GM19035 (cell line): ENCODE measurements around the gene ZNF182.
"Not testable (repeated sequence)": the region's sequence is repeated elsewhere in the genome, so short reads cannot be mapped to it uniquely, and the experiment has no call there.

Experiments used
- ATAC-seq: cut with Tn5 transposase; IDR thresholded peaks from one replicate; pipeline ENCODE4 v1.9.1; 2021; ENCODE audit not compliant: unreplicated experiment

Gene ZNF182

DNA sequence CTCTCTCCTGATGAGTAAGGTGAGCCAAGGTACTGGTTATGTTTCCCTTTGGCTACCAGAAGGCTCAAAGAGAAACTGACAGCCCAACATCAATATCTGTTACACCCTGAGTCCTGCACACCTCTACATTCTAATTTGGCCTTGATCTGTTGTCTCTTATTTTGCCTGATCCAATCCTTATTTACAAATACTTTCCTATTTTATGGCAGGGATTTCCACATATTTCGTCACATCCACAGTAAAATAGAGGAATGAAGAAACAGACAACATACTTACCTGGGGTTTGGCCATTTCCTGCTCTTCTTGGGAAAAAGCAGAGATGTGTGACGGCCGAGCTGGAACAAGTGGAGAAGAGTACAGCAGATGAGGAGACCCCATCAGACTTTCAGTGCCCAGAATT lies 1.5 kb downstream of the ZNF182 start:
- no peak for ATAC-seq

DNA sequence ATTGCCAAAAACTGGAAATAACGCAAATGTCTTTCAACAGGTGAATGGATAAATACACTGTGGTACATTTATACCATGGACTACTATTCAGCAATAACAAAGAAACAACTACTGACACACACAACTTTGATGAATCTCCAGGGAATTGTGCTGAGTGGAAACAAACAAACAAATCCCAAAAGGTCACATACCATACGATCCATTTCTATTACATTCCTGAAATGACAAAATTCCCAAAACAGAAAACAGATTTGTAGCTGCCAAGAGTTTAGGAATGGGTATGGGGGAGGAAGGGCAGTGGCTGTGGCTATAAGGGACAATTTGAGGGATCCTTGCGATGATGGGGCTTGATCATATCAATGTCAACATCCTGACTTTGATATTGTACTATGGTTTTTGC lies 2.5 kb downstream of the ZNF182 start:
- ATAC-seq: no peak

DNA sequence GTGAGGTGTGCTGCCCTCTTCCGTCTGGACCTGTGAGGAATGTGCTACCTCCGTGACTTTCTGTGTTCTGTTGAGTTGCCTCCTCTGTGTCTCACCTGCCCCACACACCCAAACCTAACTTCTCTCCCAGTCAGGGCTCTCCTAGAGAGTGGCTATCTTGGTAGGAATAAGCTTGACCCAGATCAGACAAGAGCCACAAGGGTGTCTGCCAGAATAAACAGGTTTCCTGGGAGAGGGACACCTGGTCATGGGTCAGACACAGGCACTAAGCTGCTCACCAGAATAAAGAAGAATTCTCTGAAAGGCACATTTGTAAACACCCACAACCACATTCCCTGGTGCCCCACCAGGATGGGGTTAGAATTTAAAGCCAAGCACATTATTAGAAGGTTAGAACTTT lies 11.1 kb downstream of the ZNF182 start:
- ATAC-seq: no peak

DNA sequence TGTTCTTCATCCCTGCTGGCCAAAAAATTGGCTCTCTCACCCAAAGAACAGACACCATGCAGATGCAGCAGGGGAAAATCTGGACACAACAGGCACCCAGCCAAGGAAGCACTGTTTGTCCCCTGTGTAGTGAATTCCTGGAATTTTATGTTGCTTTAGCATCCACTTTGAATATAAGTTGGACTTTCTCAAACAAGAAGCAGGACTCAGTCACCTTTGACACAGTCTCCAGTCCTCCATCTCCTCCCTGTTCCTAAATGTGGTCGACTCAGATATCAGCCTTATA lies 11.8 kb downstream of the ZNF182 start:
- ATAC-seq: no peak

DNA sequence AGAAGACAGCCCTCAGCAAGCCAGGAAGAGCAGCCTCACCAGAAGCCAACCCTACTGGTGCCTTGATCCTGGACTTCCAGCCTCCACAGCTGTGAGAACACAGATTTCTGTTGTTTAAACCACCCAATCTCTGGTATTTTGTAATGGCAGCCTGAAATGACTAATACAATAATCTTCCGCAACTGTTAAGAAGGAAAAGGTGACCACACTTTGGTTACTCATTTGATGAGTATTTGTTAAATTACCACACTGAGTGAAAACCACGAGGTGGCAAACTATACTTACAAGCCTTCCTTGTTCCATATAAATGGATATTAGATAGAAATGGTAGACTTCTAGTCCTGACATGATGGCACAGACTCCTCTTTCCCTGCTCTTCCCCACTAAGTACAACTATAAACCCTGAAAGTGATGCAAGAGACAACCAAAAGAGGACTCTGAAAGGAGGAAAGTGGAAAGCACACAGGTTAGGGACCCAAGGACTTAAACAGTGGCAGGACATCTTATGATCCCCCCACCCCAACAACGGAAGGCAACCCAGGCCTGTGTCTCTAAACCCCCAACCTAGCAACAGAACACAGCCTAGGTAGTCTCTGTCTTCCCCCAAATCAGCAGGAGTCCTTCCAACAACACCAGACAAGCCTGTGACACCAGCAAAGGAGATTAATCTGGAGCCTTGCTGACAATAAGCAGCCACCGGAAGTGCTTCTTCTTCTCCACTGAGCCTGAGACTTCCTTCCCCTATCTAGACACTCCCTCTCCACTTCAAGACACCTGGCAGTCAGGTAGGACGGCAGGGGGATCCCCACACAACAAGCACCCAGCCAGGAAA lies 12.3 kb downstream of the ZNF182 start:
- ATAC-seq: no peak

DNA sequence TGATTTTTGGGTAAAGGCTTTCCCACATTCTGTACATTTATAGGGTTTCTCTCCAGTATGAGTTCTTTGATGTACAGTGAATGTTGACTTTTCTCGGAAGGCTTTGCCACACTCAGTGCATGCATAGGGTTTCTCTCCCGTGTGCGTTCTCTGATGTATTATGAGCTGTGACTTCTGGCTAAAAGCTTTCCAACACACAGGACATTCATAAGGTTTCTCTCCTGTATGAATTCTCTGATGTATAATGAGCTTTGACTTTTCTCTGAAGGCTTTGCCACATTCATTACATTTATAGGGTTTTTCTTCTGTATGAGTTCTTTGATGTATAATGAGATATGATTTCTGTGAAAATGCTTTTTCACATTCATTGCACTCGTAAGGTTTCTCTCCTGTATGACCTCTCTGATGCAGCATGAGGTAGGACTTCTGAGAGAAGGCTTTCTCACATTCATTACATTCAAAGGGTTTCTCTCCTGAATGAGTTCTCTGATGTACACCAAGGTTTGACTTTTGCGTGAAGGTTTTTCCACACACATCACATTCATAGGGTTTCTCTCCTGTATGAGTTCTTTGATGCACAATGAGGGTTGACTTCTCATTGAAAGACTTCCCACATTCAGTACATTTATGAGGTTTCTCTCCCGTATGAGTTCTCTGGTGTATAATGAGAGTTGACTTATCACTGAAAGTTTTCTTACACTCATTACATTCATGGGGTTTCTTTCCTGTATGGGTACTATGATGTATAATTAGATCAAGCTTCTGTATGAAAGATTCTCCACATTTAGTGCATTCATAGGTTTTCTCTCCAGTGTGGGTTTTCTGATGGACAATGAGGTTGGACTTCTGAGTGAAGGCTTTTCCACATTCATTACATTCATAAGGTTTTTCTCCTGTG lies 27.3 kb downstream of the ZNF182 start:
- ATAC-seq: no peak

DNA sequence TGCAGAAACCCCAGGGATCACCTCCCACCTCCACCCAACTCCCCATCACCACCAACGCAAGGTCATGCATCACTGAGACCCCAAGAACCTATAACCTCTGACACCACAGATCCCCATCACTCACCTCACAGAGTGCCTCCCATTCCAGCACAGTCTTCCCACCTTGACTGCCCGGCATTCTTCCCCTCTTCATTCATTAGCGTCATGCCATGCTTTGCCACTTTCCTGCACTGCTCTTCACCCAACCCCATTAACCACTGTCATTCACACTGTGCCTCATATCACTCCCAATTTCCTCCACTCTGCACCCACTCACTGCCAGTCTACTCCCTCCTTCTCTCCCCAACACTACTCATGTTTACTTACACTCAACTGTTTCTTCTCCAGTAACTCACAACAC lies 30.6 kb downstream of the ZNF182 start:
- ATAC-seq: no peak

DNA sequence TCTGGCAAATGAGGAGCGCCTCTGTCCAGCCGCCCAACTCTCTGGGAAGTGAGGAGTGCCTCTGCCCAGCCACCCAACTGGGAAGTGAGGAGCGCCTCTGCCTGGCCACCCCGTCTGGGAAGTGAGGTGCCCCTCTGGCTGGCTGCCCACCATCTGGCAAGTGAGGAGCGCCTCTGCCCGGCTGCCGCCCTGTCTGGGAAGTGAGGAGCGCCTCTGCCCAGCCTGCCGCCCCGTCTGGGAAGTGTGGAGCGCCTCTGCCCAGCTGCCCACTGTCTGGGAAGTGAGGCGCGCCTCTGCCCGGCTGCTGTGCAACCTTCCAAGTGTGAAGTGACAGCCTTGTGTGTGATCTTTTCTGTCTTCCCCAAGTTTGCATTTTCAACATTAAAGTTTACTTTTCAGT lies 38.3 kb downstream of the ZNF182 start:
- not testable (repeated sequence) for ATAC-seq

DNA sequence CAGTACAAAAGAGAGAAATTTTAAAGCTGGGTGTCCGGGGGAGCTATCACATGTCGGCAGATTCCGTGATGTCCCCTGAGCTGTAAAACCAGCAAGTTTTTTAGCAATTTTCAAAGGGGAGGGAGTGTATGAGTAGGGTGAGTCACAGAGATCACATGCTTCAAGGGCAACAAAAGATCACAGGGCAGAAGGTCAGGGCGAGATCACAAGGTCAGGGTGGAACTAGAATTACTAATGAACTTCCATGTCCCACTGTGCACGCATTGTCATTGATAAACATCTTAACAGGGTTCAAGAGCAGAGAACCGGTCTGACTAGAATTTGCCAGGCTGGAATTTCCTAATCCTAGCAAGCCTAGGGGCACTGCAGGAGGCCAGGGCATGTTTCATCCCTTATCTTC lies 42.0 kb downstream of the ZNF182 start:
- ATAC-seq: not testable (repeated sequence)

DNA sequence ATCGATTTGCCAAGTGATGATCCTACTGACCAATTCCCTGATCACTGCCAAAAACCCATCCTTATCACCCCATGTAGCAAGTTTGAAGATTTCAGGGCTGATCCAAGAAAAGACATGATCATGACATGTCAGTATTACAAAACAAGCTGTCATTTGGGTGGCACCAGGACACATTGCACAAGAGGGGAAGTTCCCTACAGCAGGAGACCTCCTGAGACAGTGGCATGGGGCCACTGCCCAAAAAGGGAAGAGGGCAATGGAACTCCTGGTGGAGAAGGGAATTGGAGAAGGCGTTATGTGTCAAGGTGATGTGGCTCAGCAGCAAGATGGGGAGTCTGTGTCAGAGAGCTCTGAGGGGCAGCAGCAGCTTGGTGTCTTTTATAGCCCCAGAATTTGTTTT lies 43.4 kb downstream of the ZNF182 start:
- ATAC-seq: no peak

DNA sequence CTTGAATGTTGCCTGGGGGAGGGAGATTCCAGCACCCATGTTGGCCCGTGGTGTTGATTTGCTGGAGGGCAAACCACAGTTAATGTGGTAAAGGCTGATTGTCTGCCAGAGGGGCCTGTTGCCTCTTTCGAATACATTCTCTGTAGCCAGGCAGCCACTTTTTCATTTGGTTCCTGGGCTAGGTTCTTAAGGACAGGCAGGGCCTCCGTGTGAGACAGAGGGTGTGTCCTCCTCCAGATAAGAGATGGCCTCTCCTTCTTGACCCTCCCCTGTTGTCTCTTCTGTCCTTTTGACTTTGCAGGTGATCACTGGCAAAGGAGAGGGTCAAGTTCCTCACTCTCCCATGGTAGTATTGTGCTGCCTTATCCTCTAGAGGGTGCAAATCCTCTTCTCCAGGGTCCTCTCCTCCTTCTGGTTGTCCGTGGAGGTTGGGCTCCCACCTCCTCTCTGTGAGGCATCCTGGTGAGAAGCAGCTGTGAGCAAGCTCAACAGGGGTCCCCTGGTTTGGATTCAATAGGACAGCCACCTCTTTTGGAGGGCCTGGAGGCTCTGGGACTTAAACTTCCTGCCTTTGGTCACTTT lies 44.9 kb downstream of the ZNF182 start:
- ATAC-seq: no peak

DNA sequence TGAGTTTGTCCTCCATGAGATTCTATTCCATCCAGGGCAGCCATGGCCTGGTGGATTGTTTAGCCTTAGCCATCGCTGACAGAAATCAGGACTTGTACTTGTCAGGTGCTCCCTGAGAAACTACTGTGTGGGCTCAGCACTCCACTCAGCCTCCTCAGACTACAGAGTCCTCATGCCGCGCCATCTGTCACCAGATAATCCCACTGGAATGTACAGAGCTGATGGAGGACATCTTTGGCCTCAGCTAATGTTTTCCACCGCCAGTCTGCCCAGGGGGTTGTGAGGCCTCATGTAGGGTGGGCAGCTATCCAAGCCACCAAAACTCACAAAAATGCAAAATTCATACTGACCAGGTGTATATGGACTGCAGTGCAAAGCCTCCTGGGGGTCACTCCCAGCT lies 45.6 kb downstream of the ZNF182 start:
- not testable (repeated sequence) for ATAC-seq

DNA sequence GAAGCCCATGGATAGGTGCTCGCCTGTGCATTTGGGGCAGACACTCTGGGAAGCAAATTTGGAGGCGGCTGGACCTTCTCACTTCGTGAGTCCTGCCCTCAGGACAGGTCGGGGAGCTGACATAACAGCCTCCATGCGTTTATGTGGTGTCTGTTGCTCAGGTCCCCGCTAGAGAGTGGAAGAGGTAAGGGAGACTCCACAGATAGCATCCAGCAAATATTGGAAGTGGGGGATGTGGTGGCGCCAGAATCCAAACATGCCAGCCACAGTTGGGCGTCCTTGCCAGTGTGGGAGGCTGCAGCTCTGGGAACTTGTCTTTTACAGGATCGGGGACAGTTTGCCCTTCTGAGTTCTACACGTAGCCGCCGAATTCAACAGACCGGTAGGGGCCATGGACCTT lies 47.8 kb downstream of the ZNF182 start:
- ATAC-seq: no peak

DNA sequence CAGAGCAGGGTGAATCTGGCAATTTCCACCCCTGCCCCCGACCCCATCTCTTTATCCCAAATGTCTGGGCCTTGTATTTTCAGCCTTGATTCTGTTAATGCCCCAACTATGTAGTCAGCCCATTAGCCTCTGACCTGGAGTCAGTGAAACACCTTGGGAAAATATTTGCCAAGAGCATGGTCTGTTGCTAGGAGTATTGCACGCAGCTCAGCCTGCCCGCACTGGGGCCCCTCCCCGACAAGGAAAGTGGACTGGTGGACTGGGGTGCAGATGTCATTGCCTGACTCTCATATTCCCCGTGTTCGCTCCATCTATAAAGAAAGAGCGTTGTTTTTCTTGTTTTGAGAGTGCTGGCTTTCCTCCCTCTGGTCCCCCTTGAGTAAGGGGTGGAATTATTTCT lies 48.5 kb downstream of the ZNF182 start:
- ATAC-seq: not testable (repeated sequence)

DNA sequence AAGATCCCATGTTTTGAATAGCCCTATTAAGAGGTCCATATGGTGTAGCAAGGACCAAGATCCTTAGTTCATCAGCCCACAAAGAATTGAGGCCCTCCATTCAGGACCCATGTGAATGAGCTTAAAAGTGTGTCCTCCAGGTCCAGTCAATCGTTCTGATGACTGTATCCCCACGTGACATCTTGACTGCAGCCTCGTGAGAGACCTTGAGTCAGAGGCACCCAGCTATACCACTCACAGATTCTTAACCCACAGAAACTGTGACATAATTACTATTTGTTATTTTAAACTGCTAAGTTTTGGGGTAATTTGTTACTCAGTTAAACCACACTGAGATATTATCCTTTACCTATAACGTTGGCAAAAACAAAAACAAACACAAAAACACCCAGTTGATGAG lies 62.4 kb downstream of the ZNF182 start:
- ATAC-seq: no peak

DNA sequence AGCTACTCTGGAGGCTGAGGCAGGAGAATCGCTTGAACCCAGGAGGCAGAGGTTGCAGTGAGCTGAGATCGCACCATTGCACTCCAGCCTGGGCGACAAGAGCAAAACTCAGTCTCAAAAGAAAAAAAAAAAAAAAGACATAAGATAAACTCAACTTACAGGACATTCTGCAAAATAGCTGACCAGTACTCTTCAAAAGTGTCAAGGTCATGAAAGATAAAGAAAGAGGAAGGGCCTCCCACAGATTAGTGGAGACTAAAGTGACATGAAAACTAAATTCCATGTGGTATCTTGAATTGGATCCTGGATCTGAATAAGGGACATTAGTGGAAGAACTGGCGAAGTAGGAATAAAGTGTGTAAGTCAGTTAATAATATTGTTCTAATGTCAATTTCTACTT lies 63.3 kb downstream of the ZNF182 start:
- ATAC-seq: no peak

DNA sequence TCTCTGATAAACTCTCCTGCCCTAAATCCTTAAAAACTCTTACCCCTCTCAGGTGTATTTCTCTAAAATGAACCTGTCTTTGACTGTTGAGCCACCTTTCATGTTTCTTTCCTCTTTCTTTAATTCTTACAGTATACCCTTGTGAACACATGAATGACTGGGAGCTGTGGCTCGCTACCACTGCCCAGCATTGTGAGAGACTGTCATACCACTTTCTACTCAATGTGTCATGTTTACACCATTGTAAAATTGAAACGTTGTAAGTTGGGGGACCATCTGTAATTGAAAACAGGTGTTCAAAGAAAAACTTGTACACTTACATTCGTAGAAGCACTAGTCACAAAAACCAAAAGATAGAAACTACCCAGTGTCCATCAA lies 66.9 kb downstream of the ZNF182 start:
- no peak for ATAC-seq

DNA sequence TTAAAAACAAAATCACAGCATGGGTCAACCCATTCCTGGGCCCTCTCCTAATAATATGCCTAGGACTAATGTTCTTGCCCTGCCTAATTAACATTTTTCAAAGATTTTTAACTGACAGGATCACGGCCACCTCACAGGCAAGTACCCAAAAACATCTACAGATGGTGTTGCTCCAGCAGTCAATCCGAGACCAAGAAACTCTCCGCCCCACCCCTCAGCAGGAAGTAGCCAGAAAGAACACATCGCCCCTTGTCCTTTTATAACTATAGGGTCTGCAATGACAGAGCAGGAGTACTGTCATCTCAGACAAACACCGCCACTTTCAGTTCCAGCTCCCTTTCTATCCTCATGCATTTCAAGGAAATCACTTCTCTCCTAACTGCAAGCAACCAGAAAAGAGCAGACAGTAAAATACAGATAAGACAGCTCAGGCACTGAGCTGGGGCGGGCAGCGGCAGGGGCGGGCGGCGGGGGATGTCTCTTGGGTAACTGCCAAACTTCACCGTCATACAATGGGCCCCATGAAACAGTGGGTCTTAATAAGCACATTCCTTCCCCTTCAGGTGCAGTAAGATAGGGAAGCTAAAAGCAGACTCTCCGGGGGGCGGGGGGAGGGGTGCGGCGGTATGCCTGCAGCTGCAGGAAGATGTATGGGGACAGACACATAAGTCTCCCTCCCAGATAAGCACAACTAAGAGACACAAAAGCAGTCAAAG lies 67.4 kb downstream of the ZNF182 start:
- no peak for ATAC-seq

DNA sequence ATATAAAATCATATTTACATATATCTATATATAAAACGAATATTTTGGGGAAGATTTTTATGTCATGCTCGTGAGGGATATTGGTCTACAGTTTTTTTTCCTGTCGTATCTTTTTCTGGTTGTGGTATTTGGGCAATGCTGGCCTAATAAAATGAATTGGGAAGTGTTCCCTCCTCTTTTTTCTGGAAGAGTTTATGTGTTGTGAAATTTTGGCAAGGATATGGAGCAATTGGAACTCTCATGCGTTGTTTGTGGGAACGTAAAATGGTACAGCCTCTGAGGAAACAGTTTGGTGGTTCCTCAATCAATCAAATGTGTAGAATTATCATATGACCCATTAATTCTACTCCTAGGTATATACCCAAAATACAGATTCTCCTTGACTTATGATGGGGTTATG lies 69.8 kb downstream of the ZNF182 start:
- no peak for ATAC-seq

DNA sequence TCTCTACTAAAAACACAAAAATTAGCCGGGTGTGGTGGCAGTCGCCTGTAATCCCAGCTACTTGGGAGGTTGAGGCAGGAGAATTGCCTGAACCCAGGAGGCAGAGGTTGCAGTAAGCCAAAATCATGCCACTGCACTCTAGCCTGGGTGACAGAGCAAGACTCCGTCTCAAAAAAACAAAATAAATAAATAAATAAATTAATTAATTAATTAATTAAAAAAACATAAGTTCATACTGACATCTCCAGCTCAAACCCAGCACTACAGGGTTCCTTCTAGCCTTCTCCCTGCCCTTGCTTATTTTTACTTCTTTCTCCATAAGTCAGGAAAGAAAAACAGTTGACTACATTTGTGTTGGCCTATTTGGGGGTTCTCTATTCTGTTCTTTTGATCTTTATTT lies 71.8 kb downstream of the ZNF182 start:
- not testable (repeated sequence) for ATAC-seq

DNA sequence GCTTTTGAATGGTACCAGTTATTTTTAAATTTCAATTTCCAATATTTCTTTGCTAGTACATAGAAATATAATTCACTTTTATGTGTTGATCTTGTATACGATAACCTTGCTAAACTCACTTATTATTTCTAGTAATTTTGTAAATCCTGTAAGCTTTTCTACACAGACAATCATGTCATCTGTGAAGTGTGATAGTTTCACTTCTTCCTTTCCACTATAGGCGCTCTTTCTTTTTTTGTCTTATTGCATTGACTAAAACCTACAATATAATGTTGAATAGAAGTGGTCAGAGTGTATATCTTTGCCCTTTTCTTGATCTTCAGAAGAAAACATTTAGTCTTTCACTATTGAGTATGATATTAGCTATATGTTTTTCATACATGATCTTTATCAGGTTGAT lies 76.6 kb downstream of the ZNF182 start:
- no peak for ATAC-seq
